Vagina (tissue), 2 donors: Measurements from ENCODE around the gene CYP21A2. TPM values are rescaled to one million over a fixed set of nuclear protein-coding genes. Genes with fewer than 3 reads are reported as not detected.
"Not testable (repeated sequence)": the region's sequence is repeated elsewhere in the genome, so short reads cannot be mapped to it uniquely, and the experiment has no call there.

Experiments
- DNase-seq, 2 donors: peaks; one replicate each; pipeline ENCODE4 v3.0.0-alpha.2; 2017; ENCODE audit errors: extremely low spot score in 2 of 2
- H3K27ac ChIP-seq: fragments of 200-600 bp; sonication (generic); one replicate; pipeline ENCODE4 v1.5.1; 2019
- H3K27me3 ChIP-seq: fragments of 200-600 bp; sonication (generic); one replicate; pipeline ENCODE4 v1.5.1; 2019
- H3K36me3 ChIP-seq, 2 donors: fragments of 200-600 bp; sonication (generic); one replicate each; pipeline ENCODE4 v1.5.1; 2017 to 2019
- H3K4me1 ChIP-seq: fragments of 200-600 bp; sonication (generic); one replicate; pipeline ENCODE4 v1.5.1; 2019
- H3K4me3 ChIP-seq, 2 donors: fragments of 200-600 bp; sonication (generic); 1 replicate in 1 of 2; 2 replicates in 1 of 2; pipeline ENCODE4 v1.5.1; 2016 to 2019
- H3K9me3 ChIP-seq: fragments of 200-600 bp; sonication (generic); one replicate; pipeline ENCODE4 v1.5.1; 2019
- intact Hi-C: fragments of 100-400 bp; cut with DNase I; formaldehyde crosslinking; loops from one replicate; pipeline ENCODE4 v1.15.1; 2023
- total RNA-seq: library from RNA; depleted of rRNA; stranded (reverse); fragments of >200 nt; gene quantifications from one replicate; pipeline ENCODE4 v1.2.3, GENCODE V29; 2016

CYP21A2 gene
- total RNA-seq, 1 donor from 2014 or later = 9.3 TPM

- intact Hi-C loops, H3K9me3 ChIP-seq, H3K36me3 ChIP-seq, DNase-seq, H3K27ac ChIP-seq, H3K4me3 ChIP-seq, H3K27me3 ChIP-seq, H3K4me1 ChIP-seq: not testable (repeated sequence)
Measured at GRCh38 chr6:32009537-32009936, 28.7 kb upstream of the CYP21A2 start.

- H3K27ac ChIP-seq, intact Hi-C loops, H3K36me3 ChIP-seq, H3K4me1 ChIP-seq, H3K9me3 ChIP-seq, DNase-seq, H3K27me3 ChIP-seq, H3K4me3 ChIP-seq: not testable (repeated sequence)
Measured at GRCh38 chr6:32010856-32011530, 27.2 kb upstream of the CYP21A2 start.

- H3K4me1 ChIP-seq, H3K27me3 ChIP-seq, H3K36me3 ChIP-seq, H3K4me3 ChIP-seq, DNase-seq, H3K9me3 ChIP-seq, intact Hi-C loops, H3K27ac ChIP-seq: not testable (repeated sequence)
Measured at GRCh38 chr6:32012941-32013617, 25.1 kb upstream of the CYP21A2 start.

GRCh38 chr6:32013738-32014137 lies 24.5 kb upstream of the CYP21A2 start:
- H3K36me3 ChIP-seq, H3K27ac ChIP-seq, DNase-seq, intact Hi-C loops, H3K4me3 ChIP-seq, H3K27me3 ChIP-seq, H3K4me1 ChIP-seq, H3K9me3 ChIP-seq: not testable (repeated sequence)

DNA sequence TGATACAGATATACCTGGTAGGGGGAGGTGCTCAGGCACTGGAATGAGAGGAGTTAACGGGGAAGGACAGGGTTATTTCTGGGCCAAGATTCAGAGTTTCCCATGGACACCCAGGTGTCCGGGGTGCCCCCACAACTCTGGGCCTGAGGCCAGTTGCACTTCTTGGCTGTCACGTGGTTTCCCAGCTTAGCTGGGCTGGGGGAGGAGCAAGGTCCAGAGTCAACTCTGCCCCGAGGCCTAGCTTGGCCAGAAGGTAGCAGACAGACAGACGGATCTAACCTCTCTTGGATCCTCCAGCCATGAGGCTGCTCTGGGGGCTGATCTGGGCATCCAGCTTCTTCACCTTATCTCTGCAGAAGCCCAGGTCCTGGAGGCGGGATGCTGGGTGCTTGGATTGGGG lies 23.7 kb upstream of the CYP21A2 start, which contains the start of gene C4B:
C4B (plus strand) TSS at position 249 of the 400 bp plus-strand sequence; CDS start at position 300, 51 bp downstream.
- H3K36me3 ChIP-seq, H3K4me1 ChIP-seq, H3K4me3 ChIP-seq, H3K9me3 ChIP-seq, DNase-seq, H3K27me3 ChIP-seq, H3K27ac ChIP-seq, intact Hi-C loops: not testable (repeated sequence)

GRCh38 chr6:32022100-32022499 lies 16.1 kb upstream of the CYP21A2 start:
- H3K27ac ChIP-seq, H3K36me3 ChIP-seq, H3K4me3 ChIP-seq, H3K9me3 ChIP-seq, H3K27me3 ChIP-seq, intact Hi-C loops, H3K4me1 ChIP-seq, DNase-seq: not testable (repeated sequence)

DNA sequence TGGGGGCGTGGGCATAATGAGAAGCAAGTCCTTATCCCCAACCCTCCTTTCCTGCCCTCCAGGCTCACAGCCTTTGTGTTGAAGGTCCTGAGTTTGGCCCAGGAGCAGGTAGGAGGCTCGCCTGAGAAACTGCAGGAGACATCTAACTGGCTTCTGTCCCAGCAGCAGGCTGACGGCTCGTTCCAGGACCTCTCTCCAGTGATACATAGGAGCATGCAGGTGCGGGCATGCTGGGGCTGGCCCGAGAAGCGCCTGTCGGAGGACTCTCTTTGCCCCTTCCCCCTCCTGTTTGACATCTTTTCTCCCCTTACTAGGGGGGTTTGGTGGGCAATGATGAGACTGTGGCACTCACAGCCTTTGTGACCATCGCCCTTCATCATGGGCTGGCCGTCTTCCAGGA lies 9.6 kb upstream of the CYP21A2 start:
- DNase-seq, H3K9me3 ChIP-seq, H3K27ac ChIP-seq, H3K4me1 ChIP-seq, H3K36me3 ChIP-seq, H3K27me3 ChIP-seq, H3K4me3 ChIP-seq, intact Hi-C loops: not testable (repeated sequence)

DNA sequence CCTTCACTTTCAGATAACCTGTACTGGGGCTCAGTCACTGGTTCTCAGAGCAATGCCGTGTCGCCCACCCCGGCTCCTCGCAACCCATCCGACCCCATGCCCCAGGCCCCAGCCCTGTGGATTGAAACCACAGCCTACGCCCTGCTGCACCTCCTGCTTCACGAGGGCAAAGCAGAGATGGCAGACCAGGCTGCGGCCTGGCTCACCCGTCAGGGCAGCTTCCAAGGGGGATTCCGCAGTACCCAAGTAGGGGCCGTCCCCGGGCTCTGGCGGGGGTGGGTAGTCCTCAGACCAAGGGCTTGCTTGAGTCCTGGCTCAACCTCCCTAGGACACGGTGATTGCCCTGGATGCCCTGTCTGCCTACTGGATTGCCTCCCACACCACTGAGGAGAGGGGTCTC lies 8.7 kb upstream of the CYP21A2 start:
- intact Hi-C loops, H3K27ac ChIP-seq, H3K27me3 ChIP-seq, DNase-seq, H3K9me3 ChIP-seq, H3K4me3 ChIP-seq, H3K4me1 ChIP-seq, H3K36me3 ChIP-seq: not testable (repeated sequence)

DNA sequence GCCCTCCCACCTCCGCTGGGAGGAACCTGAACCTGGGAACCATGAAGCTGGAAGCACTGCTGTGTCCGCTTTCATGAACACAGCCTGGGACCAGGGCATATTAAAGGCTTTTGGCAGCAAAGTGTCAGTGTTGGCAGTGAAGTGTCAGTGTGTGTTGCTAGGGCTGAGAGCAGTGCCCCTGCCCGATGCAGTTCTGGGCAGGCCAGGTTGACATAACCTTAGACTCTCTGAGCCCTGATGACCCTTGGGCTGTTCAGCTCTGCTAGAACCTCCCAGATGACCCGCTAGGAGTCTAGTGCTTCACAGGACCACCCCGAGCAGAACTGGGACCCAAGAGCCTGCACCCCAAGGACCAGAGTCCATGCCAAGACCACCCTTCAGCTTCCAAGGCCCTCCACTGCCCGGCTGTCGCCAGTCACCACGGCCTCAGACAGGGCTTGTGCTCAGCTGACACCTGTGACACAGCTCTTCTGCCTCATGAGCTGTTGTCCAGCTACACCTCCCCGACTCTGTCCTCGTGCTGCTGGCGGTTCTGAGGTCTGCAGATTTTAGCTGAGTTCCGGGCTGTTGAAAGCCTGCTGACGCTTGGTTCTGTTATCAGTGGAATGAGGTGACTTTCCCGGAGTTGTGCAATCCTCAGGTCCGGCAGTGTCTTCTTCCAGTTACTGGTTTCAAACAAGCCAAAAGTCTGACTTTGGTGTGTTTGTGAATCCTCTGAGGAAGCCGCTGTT lies 2.8 kb upstream of the CYP21A2 start:
- H3K9me3 ChIP-seq, H3K27ac ChIP-seq, H3K27me3 ChIP-seq, H3K4me3 ChIP-seq, intact Hi-C loops, DNase-seq, H3K36me3 ChIP-seq, H3K4me1 ChIP-seq: not testable (repeated sequence)

DNA sequence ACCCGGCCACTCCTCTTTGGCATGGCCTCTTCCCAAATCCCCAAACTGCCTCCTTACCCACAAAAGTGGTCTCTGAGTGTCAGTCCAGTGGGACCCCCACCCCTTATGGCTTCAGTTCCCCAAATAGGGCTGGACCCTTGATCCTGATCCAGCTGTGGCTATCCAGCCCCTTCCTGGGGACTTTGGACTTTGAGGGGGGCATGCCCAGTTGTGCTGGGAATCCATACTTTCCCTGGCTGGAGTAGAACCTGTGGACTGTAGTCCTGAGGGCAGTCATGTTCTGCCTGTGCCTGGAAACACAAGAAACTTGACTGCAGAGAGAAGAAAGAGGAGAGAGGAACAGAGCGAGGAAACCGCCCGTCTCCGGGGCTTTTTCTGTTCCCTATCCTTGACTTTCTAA lies 1.1 kb upstream of the CYP21A2 start:
- DNase-seq, H3K4me1 ChIP-seq, H3K9me3 ChIP-seq, H3K27me3 ChIP-seq, H3K27ac ChIP-seq, H3K4me3 ChIP-seq, H3K36me3 ChIP-seq, intact Hi-C loops: not testable (repeated sequence)

DNA sequence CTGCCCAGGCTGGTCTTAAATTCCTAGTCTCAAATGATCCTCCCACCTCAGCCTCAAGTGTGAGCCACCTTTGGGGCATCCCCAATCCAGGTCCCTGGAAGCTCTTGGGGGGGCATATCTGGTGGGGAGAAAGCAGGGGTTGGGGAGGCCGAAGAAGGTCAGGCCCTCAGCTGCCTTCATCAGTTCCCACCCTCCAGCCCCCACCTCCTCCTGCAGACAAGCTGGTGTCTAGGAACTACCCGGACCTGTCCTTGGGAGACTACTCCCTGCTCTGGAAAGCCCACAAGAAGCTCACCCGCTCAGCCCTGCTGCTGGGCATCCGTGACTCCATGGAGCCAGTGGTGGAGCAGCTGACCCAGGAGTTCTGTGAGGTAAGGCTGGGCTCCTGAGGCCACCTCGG lies 663 bp downstream of the CYP21A2 start:
- H3K4me3 ChIP-seq, H3K27ac ChIP-seq, intact Hi-C loops, DNase-seq, H3K36me3 ChIP-seq, H3K4me1 ChIP-seq, H3K9me3 ChIP-seq, H3K27me3 ChIP-seq: not testable (repeated sequence)

DNA sequence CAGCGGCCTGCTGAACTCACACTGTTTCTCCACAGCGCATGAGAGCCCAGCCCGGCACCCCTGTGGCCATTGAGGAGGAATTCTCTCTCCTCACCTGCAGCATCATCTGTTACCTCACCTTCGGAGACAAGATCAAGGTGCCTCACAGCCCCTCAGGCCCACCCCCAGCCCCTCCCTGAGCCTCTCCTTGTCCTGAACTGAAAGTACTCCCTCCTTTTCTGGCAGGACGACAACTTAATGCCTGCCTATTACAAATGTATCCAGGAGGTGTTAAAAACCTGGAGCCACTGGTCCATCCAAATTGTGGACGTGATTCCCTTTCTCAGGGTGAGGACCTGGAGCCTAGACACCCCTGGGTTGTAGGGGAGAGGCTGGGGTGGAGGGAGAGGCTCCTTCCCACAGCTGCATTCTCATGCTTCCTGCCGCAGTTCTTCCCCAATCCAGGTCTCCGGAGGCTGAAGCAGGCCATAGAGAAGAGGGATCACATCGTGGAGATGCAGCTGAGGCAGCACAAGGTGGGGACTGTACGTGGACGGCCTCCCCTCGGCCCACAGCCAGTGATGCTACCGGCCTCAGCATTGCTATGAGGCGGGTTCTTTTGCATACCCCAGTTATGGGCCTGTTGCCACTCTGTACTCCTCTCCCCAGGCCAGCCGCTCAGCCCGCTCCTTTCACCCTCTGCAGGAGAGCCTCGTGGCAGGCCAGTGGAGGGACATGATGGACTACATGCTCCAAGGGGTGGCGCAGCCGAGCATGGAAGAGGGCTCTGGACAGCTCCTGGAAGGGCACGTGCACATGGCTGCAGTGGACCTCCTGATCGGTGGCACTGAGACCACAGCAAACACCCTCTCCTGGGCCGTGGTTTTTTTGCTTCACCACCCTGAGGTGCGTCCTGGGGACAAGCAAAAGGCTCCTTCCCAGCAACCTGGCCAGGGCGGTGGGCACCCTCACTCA lies 1.4 kb downstream of the CYP21A2 start:
- intact Hi-C loops, H3K4me3 ChIP-seq, H3K4me1 ChIP-seq, H3K27me3 ChIP-seq, H3K36me3 ChIP-seq, DNase-seq, H3K9me3 ChIP-seq, H3K27ac ChIP-seq: not testable (repeated sequence)
